ENCODE measurements around the gene SPRED2. TPM values are rescaled to one million over a fixed set of nuclear protein-coding genes. Genes with fewer than 3 reads are reported as not detected.

The SPRED2 gene
- total RNA-seq, 4 donors from 2014 or later: 8.4 to 34.8 (median 29.7) TPM

- WGBS, 2 donors (ENCODE audit: low coverage in 1 of 2): 72 to 81% methylated on average over 5 of the region's 5 CpGs
- Histone ChIP-seq H3K4me3 (no peak overlapping the region), H3K4me1 (peaks cover 26 to 83% (median 47%) of the 10 kb centered on the region in 4 donors), H3K27ac (peak overlapping the region in 3 of 4 donors; percentile 9 to 52 (median 25)), H3K36me3 (no peaks in the 10 kb centered on the region), H3K27me3 (no peaks in the 10 kb centered on the region), H3K9me3 (no peaks in the 10 kb centered on the region)
- DNase-seq: no peak
- in situ Hi-C loops (cut with MboI; ENCODE audit: low pct_ligation_motif_present in 1 of 4, low pct_unique_long_range_greater_than_20kb in 1 of 4, low sequenced_read_pairs in 3 of 4): no loop called here
- intact Hi-C loops (cut with DNase I; ENCODE audit: low total_unique reads): no loop called here
- TF ChIP-seq POLR2AphosphoS5 (IDR thresholded peaks at IDR 0.05): no peak
- no peak for TF ChIP-seq POLR2A (IDR thresholded peaks at IDR 0.05)
- no peak for TF ChIP-seq EP300 (IDR thresholded peaks at IDR 0.05; ENCODE audit: low read depth)
- no peak for TF ChIP-seq CTCF (IDR thresholded peaks at IDR 0.05)
Measured at GRCh38 chr2:65380255-65380654, 52.1 kb downstream of the SPRED2 start.

GRCh38 chr2:65379721-65380171 lies 52.7 kb downstream of the SPRED2 start:
- Histone ChIP-seq H3K4me1 (peaks cover 26 to 80% (median 47%) of the 10 kb centered on the region in 4 donors), H3K27me3 (no peaks in the 10 kb centered on the region), H3K4me3 (no peak overlapping the region), H3K36me3 (no peaks in the 10 kb centered on the region), H3K9me3 (no peaks in the 10 kb centered on the region), H3K27ac (peak overlapping the region in 3 of 4 donors; percentile 47 to 69 (median 63))
- intact Hi-C loops (cut with DNase I; ENCODE audit: low total_unique reads): no loop called here
- 63 to 67% methylated on average over 1 to 3 of the region's 3 CpGs for WGBS, 2 donors (ENCODE audit: low coverage in 1 of 2)
- DNase-seq: peak; percentile 56
- TF ChIP-seq POLR2AphosphoS5 (IDR thresholded peaks at IDR 0.05) (peak in 2 of 3 donors; percentile 58 to 70), CTCF (IDR thresholded peaks at IDR 0.05) (peak in 2 of 5 experiments; percentile 34 to 65), POLR2A (IDR thresholded peaks at IDR 0.05) (no peak), EP300 (IDR thresholded peaks at IDR 0.05; ENCODE audit: low read depth) (peak; percentile 60)
- in situ Hi-C loops (cut with MboI; ENCODE audit: low pct_ligation_motif_present in 1 of 4, low pct_unique_long_range_greater_than_20kb in 1 of 4, low sequenced_read_pairs in 3 of 4): no loop called here

GRCh38 chr2:65379223-65379622 lies 53.2 kb downstream of the SPRED2 start:
- in situ Hi-C loops (cut with MboI; ENCODE audit: low pct_ligation_motif_present in 1 of 4, low pct_unique_long_range_greater_than_20kb in 1 of 4, low sequenced_read_pairs in 3 of 4): no loop called here
- intact Hi-C loops (cut with DNase I; ENCODE audit: low total_unique reads): no loop called here
- no peak for DNase-seq
- H3K27ac ChIP-seq: peak overlapping the region in 3 of 4 donors; percentile 47 to 69 (median 63)
- no peaks in the 10 kb centered on the region for H3K27me3 ChIP-seq
- H3K4me3 ChIP-seq: no peak overlapping the region
- peaks cover 21 to 76% (median 44%) of the 10 kb centered on the region in 4 donors for H3K4me1 ChIP-seq
- H3K9me3 ChIP-seq: no peaks in the 10 kb centered on the region
- WGBS, 2 donors (ENCODE audit: low coverage in 1 of 2): 88% methylated on average over 2 of the region's 2 CpGs; no CpG with 5 or more reads in 1 of the 2 donors
- no peak for TF ChIP-seq POLR2AphosphoS5 (IDR thresholded peaks at IDR 0.05)
- no peak for TF ChIP-seq POLR2A (IDR thresholded peaks at IDR 0.05)
- TF ChIP-seq CTCF (IDR thresholded peaks at IDR 0.05): no peak
- TF ChIP-seq EP300 (IDR thresholded peaks at IDR 0.05; ENCODE audit: low read depth): no peak
- no peaks in the 10 kb centered on the region for H3K36me3 ChIP-seq

- in situ Hi-C loops (cut with MboI; ENCODE audit: low pct_ligation_motif_present in 1 of 4, low pct_unique_long_range_greater_than_20kb in 1 of 4, low sequenced_read_pairs in 3 of 4): no loop called here
- peak overlapping the region; percentile 43 to 69 (median 55) for H3K27ac ChIP-seq
Measured at GRCh38 chr2:65378290-65378689, 54.1 kb downstream of the SPRED2 start.

More at GRCh38 chr2:65378290-65378689, 54.1 kb downstream of the SPRED2 start:
- H3K9me3 ChIP-seq: no peaks in the 10 kb centered on the region
- H3K36me3 ChIP-seq: no peaks in the 10 kb centered on the region
- no peak for DNase-seq
- H3K4me3 ChIP-seq: no peak overlapping the region
- H3K27me3 ChIP-seq: no peaks in the 10 kb centered on the region
- H3K4me1 ChIP-seq: peaks cover 19 to 71% (median 40%) of the 10 kb centered on the region in 4 donors
- TF ChIP-seq POLR2A (IDR thresholded peaks at IDR 0.05) (no peak), EP300 (IDR thresholded peaks at IDR 0.05; ENCODE audit: low read depth) (no peak)
- intact Hi-C loops (cut with DNase I; ENCODE audit: low total_unique reads): no loop called here
- 83% methylated on average over 4 of the region's 4 CpGs for WGBS, 2 donors (ENCODE audit: low coverage in 1 of 2)
